Measurements from ENCODE around the gene ZNF518B.

The ZNF518B gene, protein sequence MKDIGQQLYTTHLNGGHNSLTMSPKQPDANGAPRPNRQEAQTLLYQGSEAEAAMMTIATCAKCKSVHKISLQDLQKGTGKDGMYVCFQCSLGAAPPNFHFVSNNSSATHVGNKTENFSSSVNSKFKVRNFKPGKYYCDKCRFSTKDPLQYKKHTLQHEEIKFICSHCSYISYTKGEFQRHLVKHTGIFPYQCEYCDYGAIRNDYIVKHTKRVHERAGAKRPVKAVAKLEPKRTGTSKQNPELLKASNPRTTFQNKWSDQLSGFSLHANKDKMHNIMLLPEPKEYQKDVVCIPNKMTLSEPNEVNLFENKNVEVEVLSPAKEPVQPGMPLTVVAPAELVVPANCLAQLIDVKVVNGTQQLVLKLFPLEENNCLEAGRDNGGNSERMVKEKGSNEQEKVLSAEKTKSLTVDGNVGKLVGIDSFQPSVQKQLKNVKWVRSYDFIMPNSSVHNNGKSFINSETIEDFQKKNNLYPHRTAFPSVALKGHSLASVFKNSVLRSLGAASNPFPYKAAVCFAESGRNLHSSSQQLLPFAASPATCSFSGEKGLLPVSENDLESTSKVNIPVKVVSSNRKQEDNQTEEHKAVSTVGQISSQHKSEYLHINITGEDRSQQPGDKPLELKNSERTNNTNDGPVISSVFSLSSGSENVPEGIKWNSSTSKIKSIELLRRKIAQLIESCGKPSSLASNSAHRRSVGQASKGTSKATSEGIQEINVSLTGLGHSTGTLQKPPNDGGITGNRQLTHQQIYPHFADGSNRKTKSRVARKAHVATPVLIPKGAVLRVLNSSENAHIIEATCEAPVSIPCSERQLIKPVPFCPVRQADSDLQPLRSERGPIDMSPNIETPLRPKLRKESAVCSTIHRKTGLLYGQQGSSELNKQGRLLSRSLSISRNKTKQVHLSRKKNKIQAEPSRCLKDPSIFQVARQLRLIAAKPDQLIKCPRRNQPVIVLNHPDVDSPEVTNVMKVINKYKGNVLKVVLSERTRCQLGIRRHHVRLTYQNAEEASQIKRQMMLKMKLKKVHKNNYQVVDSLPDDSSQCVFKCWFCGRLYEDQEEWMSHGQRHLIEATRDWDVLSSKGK

DNA sequence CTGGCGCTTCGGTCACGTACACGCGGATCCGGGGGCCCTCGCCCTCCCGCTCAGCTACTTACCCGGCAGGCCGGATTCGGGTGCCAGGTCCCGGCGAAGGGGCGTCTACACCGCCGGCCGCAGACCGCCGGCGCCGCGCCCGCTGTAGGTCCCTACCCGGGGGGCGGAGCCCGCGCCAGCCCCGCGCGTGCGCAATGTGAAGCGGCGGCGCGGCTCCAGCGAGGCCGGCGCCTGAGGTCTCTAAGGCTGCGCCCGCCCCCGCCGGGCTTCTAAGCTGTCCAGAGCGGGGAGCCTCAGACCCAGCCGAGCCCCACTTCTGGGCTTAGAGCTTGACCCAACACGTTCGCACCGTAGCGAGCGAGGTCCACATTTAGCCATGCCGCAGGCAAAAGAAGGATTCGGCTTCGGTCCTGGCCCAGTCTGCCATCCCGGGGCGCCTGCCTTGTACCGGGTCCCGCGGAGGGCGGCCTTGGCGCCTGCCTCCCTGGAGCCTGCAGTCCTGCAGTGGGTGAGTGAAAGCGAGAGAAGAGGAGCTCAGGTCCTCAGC is at the start of gene ZNF518B:
Gene ZNF518B (minus strand): TSS at position 172 of the 547 bp plus-strand sequence. CDS start 11,098 bp downstream, outside the sequence.
- peak; percentile 82 for DNase-seq

- no peak for DNase-seq
Measured at GRCh38 chr4:10506077-10506476, 48.9 kb upstream of the ZNF518B start.

DNA sequence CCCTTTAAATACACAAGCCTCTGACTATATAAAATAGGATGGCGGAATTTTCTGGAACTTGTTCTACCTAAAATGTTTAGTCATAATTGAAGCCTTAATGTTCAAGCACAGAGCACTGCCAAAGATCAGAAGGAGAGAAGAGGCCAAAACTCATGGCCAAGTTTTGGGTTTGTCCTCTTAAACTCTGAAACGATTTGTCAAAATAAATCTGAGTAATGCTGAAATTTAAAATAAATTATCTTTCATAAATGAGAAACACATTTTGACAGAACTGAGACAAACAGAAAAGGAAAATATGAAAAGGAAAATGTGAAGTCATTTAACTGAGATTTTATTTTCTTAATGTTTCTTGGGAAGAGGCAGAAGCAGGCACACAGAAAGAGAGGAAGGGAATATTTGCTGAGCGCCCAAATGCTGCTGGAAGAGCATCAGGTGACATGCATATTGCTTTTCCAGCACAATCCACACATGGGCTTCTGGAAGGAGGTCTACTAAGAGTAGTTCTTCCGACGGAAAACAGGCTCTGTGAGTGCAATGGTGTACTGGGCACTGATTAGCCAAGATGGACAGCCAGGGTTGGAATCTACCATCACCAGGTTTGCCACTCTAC is 47.4 kb upstream of the ZNF518B start:
- no peak for DNase-seq

DNA sequence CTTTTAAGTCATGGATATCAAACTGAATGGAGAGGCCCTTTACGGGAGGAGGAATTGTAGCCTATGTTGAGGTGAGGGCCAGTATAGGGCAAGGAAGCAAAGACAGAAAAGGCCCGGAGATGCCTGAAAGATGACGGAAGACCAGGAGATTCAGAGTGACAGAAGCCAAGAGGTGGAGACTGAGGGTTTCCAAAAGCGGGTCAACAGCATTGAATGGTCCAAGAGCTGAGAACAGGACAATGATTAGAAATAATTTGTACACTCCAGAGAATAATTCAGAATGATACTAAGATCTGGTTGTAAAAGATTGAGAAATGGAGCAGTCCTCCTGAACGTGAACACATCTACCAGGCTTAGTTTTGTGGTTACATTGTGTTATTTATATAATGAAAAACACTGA is 45.5 kb upstream of the ZNF518B start:
- no peak for DNase-seq

DNA sequence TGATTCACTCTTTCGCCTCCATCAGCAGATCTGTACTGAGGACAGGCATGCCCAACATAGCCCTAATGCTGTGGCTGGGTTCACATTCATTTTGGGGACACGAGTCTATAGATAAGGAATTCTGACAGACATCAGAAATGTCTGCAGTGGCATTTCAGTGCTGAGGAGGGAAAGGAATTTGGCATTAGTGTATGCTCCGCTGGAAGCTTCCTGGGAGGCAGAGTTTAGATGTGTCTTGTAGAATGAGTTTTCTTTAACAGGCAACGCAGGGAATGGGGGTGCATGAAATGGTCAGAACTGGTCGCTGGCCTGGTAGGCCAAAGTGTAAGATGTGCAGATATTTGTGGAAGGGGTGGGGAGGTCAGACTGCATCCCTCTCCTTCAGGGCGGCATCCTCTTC is 43.5 kb upstream of the ZNF518B start:
- no peak for DNase-seq

DNA sequence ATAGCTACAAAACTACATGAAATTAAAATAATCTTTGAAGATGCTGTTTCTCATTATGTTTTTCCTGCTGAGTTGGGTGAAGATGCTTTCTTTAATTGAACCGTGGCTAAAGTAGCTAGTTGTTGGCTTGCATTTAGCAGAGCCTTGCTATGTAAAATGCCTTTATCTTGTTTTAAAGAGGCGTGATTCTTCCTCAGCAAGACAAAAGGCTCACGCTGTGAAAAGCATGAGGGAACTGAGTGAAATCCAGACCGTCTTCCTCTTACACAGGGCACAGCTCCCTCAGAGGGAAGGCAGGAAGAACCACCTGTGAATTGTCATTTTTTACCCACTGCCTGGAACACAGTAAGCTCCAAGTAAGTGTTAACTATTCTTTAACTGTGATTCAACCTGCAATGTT is 39.0 kb upstream of the ZNF518B start:
- no peak for DNase-seq

- no peak for DNase-seq
Measured at GRCh38 chr4:10495651-10496050, 38.4 kb upstream of the ZNF518B start.

- no peak for DNase-seq
Measured at GRCh38 chr4:10492464-10492863, 35.2 kb upstream of the ZNF518B start.

DNA sequence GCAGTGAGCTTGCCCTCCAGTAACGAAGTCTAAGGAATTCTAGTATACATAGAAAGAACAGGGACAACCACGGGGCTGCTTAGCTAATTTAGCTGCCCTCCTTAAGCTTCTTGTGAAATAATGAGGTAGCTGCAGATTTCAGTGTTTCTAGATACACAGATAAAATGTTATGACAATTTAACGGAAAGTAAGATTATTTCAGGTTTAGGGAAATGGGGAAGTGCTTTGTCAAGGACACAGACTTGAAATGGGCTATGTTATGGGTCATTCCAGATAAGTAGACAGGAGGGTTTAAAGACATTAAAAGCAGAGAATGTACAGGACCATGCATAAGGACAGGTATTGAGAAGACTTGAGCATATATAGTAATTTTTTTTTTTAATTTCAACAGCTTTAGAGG is 34.2 kb upstream of the ZNF518B start:
- no peak for DNase-seq

DNA sequence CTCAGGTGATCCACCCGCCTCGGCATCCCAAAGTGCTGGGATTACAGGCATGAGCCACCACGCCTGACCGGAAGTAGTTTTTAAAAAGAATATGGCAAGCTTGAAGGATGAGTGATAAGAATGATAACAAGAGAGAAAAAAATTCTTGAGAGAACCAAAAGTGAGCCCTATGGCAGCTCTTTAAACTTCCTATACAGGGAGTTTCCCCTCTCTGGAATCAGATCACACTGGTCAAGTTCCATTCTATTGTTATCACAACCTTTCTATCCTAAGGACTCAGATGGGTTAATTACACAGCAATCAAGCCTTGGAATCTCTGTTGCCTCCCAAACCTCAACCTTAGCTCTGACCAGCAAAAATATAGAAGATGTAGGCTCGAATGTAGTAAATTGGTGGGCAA is 33.8 kb upstream of the ZNF518B start:
- no peak for DNase-seq

GRCh38 chr4:10482913-10483312 is 25.7 kb upstream of the ZNF518B start:
- DNase-seq = no peak

DNA sequence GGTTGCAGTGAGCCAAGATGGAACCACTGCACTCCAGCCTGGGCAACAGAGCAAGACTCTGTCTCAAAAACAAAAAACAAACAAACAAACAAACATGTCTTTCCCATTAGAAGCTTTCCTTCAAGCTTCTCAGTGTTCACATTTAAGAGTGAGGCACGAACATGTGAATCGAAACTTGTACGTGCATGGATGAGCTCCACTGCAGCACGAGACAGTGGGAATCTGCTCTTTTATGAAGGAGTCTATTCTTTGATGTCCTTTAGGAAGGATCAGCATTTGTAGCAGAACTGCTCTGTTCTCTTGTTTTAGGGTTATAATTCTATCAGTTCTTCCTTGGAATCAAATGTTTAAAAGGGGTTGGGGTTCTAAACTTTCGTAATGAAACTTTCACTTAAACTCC is 23.4 kb upstream of the ZNF518B start:
- no peak for DNase-seq

DNA sequence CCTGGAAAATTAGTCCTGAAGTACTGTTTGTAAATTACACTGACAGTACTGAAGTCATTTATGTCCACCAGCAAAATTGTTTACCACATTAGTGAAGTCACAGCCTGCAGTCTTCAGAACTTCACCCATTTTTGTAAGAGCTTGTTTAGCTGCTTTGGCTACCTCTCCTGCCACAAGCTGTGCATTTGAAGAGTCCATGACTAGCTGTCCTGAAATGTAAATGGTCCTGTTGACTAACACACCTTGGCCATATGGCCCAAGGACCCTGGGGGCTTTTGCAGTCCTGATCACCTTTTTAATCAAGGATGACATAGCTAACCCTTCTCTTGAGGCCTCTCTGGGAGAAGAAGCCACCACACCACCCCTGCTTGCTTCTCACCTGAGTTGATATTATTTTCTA is 21.4 kb upstream of the ZNF518B start:
- DNase-seq = no peak

- no peak for DNase-seq
Measured at GRCh38 chr4:10470505-10470904, 13.3 kb upstream of the ZNF518B start.

DNA sequence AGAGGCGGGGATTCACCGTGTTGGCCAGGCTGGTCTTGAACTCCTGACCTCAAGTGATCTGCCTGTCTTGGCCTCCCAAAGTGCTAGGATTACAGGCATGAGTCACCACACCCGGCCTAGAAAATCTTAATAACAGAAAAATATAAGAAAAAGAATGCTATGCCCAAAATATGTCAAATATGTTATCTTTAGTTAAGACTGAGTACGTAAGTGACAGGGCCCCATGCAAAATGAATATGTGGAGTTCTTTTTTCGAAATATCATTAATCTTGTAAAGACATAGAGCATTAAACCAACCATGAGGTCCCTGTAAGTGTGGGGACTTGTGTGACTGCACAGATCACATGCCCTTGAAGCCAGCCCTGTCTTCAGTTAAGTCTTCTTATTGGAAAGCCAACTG is 8.9 kb upstream of the ZNF518B start:
- no peak for DNase-seq

GRCh38 chr4:10462876-10463275 is 5.7 kb upstream of the ZNF518B start:
- no peak for DNase-seq

DNA sequence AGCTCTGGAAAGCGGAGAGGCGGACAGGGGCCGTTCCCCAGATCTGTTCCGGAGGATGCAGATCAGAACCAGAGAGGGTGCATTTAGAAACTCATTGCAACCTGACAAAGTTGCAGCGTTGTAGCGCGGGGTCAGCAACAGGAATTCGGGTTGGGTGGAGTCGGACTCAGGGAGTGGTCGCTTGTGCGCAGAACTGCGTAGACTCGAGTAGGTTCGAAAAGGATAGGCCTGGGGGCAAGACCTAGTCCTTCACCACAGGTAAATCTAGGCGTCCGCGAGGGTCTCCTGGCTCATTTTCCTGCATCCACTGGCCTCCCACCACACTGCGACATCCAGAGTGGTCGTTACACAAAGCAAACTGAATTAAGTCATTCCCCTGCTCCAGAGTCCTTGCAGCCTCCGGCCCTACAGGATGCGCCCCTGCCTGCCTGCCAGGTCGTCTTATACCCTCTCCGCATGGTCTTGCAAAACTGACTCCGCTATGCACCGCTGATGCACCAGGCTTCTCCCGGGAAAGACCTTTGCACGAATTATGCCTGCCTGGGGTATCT is 4.7 kb upstream of the ZNF518B start:
- DNase-seq = no peak

- peak; percentile 79 for DNase-seq
Measured at GRCh38 chr4:10461091-10461849, 4.0 kb upstream of the ZNF518B start.

DNA sequence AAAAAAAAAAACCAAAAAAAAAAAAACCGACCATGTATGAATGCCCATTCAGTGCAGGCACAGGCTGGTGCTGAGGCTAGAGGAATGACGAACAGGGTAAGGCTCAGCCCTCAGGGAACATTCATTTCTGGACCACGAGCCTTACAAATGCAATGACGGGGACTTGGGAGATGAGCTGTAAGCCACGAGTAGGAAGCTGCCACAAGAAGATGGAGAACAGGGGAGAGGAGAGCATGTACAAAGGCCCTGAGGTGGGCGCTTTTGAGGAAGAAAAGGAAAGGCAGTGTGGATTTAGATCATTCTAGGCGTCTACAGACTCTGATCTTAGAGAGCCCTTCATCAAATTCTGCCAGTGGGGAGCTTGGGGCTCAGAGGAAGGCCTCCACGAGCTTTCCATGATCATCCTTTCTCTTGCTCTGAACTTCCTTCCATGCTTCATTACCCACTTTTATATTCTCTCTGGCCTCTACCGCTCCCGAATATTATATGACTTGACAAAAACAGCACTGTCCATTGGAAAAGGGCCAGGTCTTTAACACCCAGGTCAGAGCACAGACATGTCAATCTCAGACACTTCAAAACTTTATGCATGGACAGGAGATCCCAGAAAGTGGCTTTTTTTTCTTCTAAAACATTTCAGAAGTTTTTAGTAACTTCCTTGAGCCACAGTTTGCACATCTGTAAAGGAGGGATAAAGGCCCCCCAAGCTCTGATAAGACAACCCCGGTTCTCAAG is 3.3 kb upstream of the ZNF518B start:
- DNase-seq = peak; percentile 67

DNA sequence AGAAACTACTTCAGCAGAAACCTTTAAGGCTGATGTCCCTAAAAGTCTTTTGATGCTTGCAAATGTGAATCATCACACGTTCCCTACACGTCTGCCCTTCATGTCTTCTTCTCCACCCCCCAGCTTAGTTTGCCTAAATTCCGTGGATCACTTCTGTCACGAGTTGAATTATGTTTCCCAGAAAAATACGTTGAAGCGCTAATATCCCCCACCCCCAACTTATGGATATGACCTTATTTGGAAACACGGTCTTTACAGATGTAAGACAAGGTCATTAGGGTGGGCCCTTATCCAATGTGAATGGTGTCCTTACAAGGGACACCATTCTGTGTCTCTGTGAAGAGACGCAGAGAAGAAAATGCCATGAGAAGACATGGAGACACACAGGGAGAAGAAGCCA is 2.1 kb upstream of the ZNF518B start:
- DNase-seq = no peak

DNA sequence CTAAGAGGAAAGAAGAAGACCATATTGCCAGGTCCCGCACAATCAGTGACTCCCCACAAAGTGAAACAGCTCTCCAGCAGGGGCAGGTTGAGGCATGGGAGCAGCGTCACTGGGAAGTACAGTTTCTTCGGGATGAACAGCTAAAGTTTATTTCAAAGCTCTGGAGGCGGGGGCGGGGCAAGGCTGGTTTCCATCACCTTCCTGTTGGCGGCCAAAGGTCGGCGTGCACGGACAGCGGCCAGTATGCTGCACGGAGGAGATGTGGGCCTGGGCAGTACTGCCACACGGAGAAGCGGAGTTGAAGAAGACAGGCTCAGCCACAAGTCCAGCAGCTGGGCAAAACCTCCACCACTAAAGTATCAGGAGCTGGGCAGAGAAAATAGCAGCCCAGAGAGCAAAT is 951 bp upstream of the ZNF518B start:
- DNase-seq = no peak

Data from activated CD4-positive, alpha-beta T cell treated with anti-CD3 and anti-CD28 coated beads for 48 hours (primary cell).